ENCODE results near the gene CDK16. TPM values are rescaled to one million over a fixed set of nuclear protein-coding genes. Genes with fewer than 3 reads are reported as not detected.

The CDK16 gene
- total RNA-seq, 2 donors from 2014 or later: 95.0 to 147 TPM

DNA sequence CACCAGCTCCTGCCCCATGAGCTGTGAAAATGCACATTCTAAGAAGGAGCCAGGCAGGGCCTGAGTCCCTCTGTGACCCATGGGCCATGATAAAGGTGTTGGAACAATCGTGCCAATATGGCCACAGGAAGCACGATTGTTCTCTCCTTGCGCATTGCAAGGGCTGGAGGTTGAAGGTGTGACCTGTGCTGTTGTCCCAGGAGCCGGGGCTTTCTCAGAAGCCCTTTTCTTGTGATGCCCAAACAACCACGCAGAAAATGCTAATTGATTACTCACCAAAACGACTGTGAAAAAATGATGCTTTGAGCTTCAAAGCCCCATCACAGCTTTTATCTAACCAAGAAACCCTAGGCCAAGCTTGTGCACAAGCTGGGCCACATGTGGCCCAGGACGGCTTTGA lies 48.2 kb downstream of the CDK16 start:
- Histone ChIP-seq H3K9me3 (no peaks in the 10 kb centered on the region), H3K4me1 (no peaks in the 10 kb centered on the region), H3K36me3 (no peaks in the 10 kb centered on the region), H3K9ac (ENCODE audit: low read depth in 2 of 2, low read length in 2 of 2) (no peak overlapping the region), H3K4me3 (no peak overlapping the region), H3K27me3 (peaks cover 5% of the 10 kb centered on the region), H3K27ac (no peak overlapping the region)
- DNase-seq: no peak
- intact Hi-C loops (cut with DNase I): no loop called here
- no peak for TF ChIP-seq CTCF (IDR thresholded peaks at IDR 0.05)

DNA sequence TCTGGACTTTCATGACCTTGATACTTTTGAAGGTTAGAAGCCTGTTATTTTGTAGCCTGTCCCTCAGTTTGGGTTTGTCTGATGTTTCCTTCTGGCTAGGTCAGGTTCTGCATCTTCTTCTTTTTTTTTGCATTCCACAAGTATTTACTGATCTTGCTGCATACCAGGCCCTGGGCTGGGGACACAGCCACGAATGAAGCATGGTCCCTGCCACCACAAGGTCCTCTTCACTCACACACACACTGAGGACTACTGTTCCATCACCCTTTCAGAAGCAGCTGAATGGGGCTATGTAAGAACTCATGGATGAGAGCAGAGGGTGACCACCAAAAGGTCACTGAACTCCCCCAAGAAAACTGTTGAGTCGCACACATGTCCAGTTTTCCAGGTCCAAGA lies 53.5 kb downstream of the CDK16 start:
- H3K9ac ChIP-seq (ENCODE audit: low read depth in 2 of 2, low read length in 2 of 2): no peak overlapping the region
- H3K36me3 ChIP-seq: no peaks in the 10 kb centered on the region
- no peak overlapping the region for H3K4me3 ChIP-seq
- intact Hi-C loops (cut with DNase I): no loop called here
- H3K27ac ChIP-seq: no peak overlapping the region
- no peak for DNase-seq
- no peak for TF ChIP-seq CTCF (IDR thresholded peaks at IDR 0.05)
- no peaks in the 10 kb centered on the region for H3K27me3 ChIP-seq
- no peaks in the 10 kb centered on the region for H3K4me1 ChIP-seq
- H3K9me3 ChIP-seq: no peaks in the 10 kb centered on the region

DNA sequence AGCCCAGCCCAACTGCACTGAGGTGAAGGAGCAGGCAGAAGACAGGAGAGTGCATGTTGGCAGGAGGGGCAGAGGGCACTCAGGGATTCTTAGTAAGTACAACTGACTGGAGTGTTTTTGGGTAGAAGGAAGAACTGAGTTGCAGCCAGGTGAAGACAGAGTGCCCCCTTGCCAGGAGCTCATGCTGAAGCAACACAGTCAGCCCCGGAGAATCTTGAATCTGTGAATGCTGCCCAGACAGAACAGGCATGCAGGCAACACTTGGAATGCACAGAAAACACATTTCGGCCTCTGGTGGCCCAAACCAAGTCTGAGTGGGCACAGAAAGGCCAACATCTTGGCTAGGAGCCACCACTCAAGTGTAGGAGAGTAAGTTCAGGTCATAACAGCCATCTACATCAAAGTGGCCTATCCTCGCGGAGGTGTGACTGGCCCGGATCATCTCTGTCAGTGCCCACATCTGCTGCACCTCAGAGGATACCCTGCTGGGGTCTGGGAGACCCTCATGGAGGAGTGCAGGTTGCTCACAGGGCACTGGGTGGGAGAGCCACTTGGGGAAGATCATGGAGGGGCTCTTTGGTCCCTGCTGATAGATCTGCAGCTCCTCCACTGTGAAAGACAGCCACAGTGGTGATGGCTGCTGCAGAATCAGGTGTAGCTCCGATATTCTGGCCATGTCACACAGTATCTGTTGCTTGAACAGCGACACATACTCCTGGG lies 54.7 kb downstream of the CDK16 start:
- DNase-seq: no peak
- no peak overlapping the region for H3K9ac ChIP-seq (ENCODE audit: low read depth in 2 of 2, low read length in 2 of 2)
- no peaks in the 10 kb centered on the region for H3K9me3 ChIP-seq
- H3K36me3 ChIP-seq: no peaks in the 10 kb centered on the region
- H3K27ac ChIP-seq: no peak overlapping the region
- intact Hi-C loops (cut with DNase I): no loop called here
- H3K4me1 ChIP-seq: no peaks in the 10 kb centered on the region
- TF ChIP-seq CTCF (IDR thresholded peaks at IDR 0.05): no peak
- H3K27me3 ChIP-seq: no peaks in the 10 kb centered on the region
- no peak overlapping the region for H3K4me3 ChIP-seq

DNA sequence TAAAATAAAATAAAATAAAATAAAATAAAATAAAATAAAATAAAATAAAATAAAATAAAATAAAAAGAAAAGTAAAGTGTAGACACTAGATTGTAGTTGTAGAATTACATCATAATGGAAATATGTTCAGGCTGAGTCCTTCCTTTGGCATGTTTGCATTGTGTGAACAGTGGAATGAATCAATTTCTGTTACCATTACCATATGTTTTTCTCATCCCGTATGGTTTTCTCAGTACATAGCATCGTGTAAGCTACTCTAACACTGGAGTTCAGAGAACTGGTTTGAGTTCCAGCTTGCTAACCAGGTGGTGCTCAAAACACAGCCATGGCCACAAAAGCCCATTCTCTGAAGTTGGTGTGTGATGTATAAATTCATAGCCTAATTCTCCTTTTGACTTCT lies 60.2 kb downstream of the CDK16 start:
- intact Hi-C loops (cut with DNase I): no loop called here
- no peaks in the 10 kb centered on the region for H3K36me3 ChIP-seq
- no peaks in the 10 kb centered on the region for H3K4me1 ChIP-seq
- H3K27ac ChIP-seq: no peak overlapping the region
- no peaks in the 10 kb centered on the region for H3K27me3 ChIP-seq
- TF ChIP-seq CTCF (IDR thresholded peaks at IDR 0.05): no peak
- H3K4me3 ChIP-seq: no peak overlapping the region
- no peak for DNase-seq
- no peaks in the 10 kb centered on the region for H3K9me3 ChIP-seq
- H3K9ac ChIP-seq (ENCODE audit: low read depth in 2 of 2, low read length in 2 of 2): no peak overlapping the region

Other genes with a start within 250 kb of the CDK16 start
- gene RGN, start 140.2 kb upstream of the CDK16 start, total RNA-seq: under 1 TPM; 0.88 to 0.89 TPM
- 10 to 100 TPM; 84.6 to 97.1 TPM for gene NDUFB11, start 74.0 kb upstream of the CDK16 start, total RNA-seq
- 10 to 100 TPM; 30.0 to 67.8 TPM for gene RBM10, start 73.5 kb upstream of the CDK16 start, total RNA-seq
- 100 to 1,000 TPM; 237 to 327 TPM for gene UBA1, start 24.9 kb upstream of the CDK16 start, total RNA-seq
- 10 to 100 TPM; 20.7 to 22.9 TPM for gene USP11, start 14.3 kb downstream of the CDK16 start, total RNA-seq
- gene ZNF157, start 151.9 kb downstream of the CDK16 start, total RNA-seq: not detected